Kidney (tissue), 14 donors: Measurements from ENCODE around the gene ERC2. TPM values are rescaled to one million over a fixed set of nuclear protein-coding genes. Genes with fewer than 3 reads are reported as not detected.

ENCODE experiments used
- DNase-seq, 5 donors: peaks; one replicate each; pipeline ENCODE4 v3.0.0-alpha.2; 2013 to 2020
- FAIRE-seq: peaks from 2 replicates; lab custom pipeline; 2012; peaks lifted over from hg19 to GRCh38; lab: Jason Lieb, UNC
- H3K27ac ChIP-seq, 2 donors: one replicate each; pipeline ENCODE4 v1.7.0; 2013; ENCODE audit warnings: low read depth in 2 of 2, low read length in 2 of 2, inconsistent platforms in 1 of 2
- H3K27me3 ChIP-seq: one replicate; pipeline ENCODE4 v1.7.1; 2013; ENCODE audit warnings: low read length, inconsistent platforms; ENCODE audit not compliant: control insufficient read depth, insufficient read depth
- H3K36me3 ChIP-seq, 3 donors: one replicate each; pipeline versions ENCODE4 v1.7.0 to v1.7.1; 2013; ENCODE audit warnings: low read length in 3 of 3, control low read depth in 1 of 3, inconsistent platforms in 1 of 3; ENCODE audit not compliant: insufficient read depth in 3 of 3, control insufficient read depth in 2 of 3
- H3K4me1 ChIP-seq, 3 donors: one replicate each; pipeline versions ENCODE4 v1.7.0 to v1.7.1; 2013; ENCODE audit warnings: low read length in 3 of 3, inconsistent platforms in 1 of 3, low read depth in 1 of 3; ENCODE audit not compliant: control insufficient read depth in 2 of 3, insufficient read depth in 2 of 3
- H3K4me3 ChIP-seq, 3 donors: one replicate each; pipeline versions ENCODE4 v1.7.0 to v1.8.1; 2013; ENCODE audit warnings: low read length in 3 of 3, control low read depth in 1 of 3, inconsistent platforms in 1 of 3
- H3K9ac ChIP-seq, 3 donors: one replicate each; pipeline versions ENCODE4 v1.7.0 to v1.7.1; 2013; ENCODE audit warnings: low read length in 3 of 3, control low read depth in 1 of 3, inconsistent platforms in 1 of 3
- H3K9me3 ChIP-seq, 3 donors: one replicate each; pipeline versions ENCODE4 v1.7.0 to v1.7.1; 2013; ENCODE audit warnings: low read length in 3 of 3, control low read depth in 1 of 3, inconsistent platforms in 1 of 3; ENCODE audit not compliant: control insufficient read depth in 2 of 3, insufficient read depth in 1 of 3
- intact Hi-C: fragments of 100-400 bp; cut with DNase I; formaldehyde crosslinking; loops from one replicate; pipeline ENCODE4 v1.11.1; 2022
- polyA plus RNA-seq: library from polyadenylated mRNA; stranded (reverse); fragments of 350-450 nt; fragmentation: Illumina TruSeq; extraction: RNeasy Lipid Tissue Mini Kit (QIAGEN cat#74804); gene quantifications from one replicate; pipeline ENCODE4 v1.2.3, GENCODE V29; 2014; ENCODE audit warnings: low read depth, low replicate concordance; ENCODE audit not compliant: insufficient read depth
- total RNA-seq: library from RNA; stranded (reverse); fragmentation: NEBNext Ultra II Directional; extraction: Animal tissue kit (Norgen Biotek cat#: 25700); gene quantifications from one replicate; pipeline ENCODE4 v1.2.1, GENCODE V29; 2021
- TF ChIP-seq, protein P1 (sequence below): IDR thresholded peaks from 3 replicates; pipeline ENCODE4 v1.5.1; 2012; ENCODE audit warnings: mild to moderate bottlenecking, moderate library complexity, borderline replicate concordance; ENCODE audit not compliant: insufficient read depth; ENCODE audit errors: extremely low read depth
- donor health status: control.
- donor health status: control.
- donor health status: control.
- donor health status: control.
- donor health status: control.
- donor health status: DM: yes; HTN: yes; CAD: no.
- donor health status: Normal renal cell carcinoma (clear cell type).

ERC2 gene
- total and polyA plus RNA-seq, 2 donors from 2014 or later = 0.92 to 3.8 TPM

GRCh38 chr3:55636300-55637195 lies 831.7 kb downstream of the ERC2 start:
- no peaks in the 10 kb centered on the region for H3K4me1 ChIP-seq
- H3K27me3 ChIP-seq = no peaks in the 10 kb centered on the region
- DNase-seq (no peak), FAIRE-seq (no peak)
- intact Hi-C loops = no loop called here
- no peak overlapping the region for H3K4me3 ChIP-seq
- no peak overlapping the region for H3K9ac ChIP-seq
- H3K27ac ChIP-seq = no peak overlapping the region
- no peaks in the 10 kb centered on the region for H3K9me3 ChIP-seq
- H3K36me3 ChIP-seq = no peaks in the 10 kb centered on the region
- TF ChIP-seq, protein P1, sequence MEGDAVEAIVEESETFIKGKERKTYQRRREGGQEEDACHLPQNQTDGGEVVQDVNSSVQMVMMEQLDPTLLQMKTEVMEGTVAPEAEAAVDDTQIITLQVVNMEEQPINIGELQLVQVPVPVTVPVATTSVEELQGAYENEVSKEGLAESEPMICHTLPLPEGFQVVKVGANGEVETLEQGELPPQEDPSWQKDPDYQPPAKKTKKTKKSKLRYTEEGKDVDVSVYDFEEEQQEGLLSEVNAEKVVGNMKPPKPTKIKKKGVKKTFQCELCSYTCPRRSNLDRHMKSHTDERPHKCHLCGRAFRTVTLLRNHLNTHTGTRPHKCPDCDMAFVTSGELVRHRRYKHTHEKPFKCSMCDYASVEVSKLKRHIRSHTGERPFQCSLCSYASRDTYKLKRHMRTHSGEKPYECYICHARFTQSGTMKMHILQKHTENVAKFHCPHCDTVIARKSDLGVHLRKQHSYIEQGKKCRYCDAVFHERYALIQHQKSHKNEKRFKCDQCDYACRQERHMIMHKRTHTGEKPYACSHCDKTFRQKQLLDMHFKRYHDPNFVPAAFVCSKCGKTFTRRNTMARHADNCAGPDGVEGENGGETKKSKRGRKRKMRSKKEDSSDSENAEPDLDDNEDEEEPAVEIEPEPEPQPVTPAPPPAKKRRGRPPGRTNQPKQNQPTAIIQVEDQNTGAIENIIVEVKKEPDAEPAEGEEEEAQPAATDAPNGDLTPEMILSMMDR = no peak

- intact Hi-C loops = no loop called here
- TF ChIP-seq, protein P1 = no peak
- H3K36me3 ChIP-seq = no peaks in the 10 kb centered on the region
- no peak overlapping the region for H3K27ac ChIP-seq
- DNase-seq (no peak), FAIRE-seq (no peak)
- H3K4me3 ChIP-seq = no peak overlapping the region
- H3K4me1 ChIP-seq = no peaks in the 10 kb centered on the region
- H3K9ac ChIP-seq = no peak overlapping the region
- H3K9me3 ChIP-seq = no peaks in the 10 kb centered on the region
- no peaks in the 10 kb centered on the region for H3K27me3 ChIP-seq
These were observed 833.9 kb downstream of the ERC2 start for GRCh38 chr3:55634345-55634744.

DNA sequence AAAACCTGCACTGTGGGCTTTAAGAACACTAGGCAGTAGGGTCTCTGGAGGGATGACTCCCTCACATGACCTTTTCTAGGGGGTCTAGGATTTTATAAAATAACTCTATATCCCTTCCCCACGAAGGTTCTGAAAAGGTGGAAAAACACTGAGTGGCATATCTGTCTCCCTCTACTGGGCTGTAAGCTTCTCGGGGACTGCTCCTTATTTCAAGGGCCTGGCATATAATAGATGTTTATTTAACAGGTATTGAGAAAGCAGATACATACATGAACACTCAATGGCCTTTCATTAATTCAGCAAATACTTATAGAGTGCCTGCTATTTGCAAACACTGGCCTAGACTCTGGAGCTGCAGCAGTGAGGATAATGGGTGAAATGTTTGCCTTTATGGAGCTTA lies 834.9 kb downstream of the ERC2 start:
- H3K4me1 ChIP-seq = no peaks in the 10 kb centered on the region
- H3K36me3 ChIP-seq = no peaks in the 10 kb centered on the region
- TF ChIP-seq, protein P1 = no peak
- FAIRE-seq (no peak), DNase-seq (no peak)
- no peaks in the 10 kb centered on the region for H3K27me3 ChIP-seq
- H3K9me3 ChIP-seq = no peaks in the 10 kb centered on the region
- intact Hi-C loops = no loop called here
- no peak overlapping the region for H3K9ac ChIP-seq
- H3K27ac ChIP-seq = no peak overlapping the region
- H3K4me3 ChIP-seq = no peak overlapping the region
